ENCODE measurements around the gene OPA3.

DNA sequence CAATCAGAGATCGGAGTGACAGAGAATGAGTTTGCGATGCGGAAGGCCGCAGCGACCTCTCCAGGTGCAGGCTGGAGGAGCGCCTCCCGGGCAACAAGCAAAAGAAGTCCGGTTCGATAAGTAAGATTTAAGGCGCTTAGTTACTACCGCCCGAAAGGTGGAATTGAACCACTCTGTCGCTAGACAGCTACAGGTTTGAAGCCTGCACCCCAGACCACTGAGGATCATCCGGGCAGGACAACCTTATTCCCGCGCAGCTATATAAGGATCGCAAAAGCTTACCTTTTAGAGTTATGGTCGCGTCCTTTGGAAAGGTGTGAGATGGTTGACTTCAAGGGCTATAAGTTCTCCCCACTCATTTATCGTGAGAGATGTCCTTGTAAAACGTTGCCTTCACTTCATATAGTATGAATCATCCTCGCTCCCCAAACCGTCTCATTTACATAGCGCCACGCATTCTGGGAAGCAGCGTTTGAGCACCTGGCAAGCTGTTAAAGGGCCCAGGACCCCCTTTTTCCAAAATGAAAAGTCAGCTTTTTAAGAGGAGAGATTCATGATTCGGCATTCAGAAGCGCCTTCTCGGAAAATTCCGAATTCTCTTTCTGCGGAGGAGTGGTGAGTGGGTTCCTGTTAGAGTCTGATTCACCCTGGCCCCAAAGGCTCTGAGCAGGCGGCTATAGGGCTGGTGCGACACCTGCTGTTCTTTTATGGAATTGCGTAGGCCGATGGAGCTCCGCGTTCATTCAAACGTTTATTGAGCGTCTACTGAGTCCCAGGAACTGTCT is 106.0 kb downstream of the OPA3 start:
- no peak for TF ChIP-seq EZH2phosphoT487 (IDR thresholded peaks at IDR 0.05; ENCODE audit: insufficient read depth, low read depth)
- TF ChIP-seq EZH2 (IDR thresholded peaks at IDR 0.05; ENCODE audit: insufficient read depth, poor library complexity, severe bottlenecking): no peak
